Panc1 (cell line): Measurements from ENCODE around the gene NUP210.

Experiments used
- TF ChIP-seq, protein P1 (sequence below): fragments of 450-650 bp; IDR thresholded peaks from 2 replicates; pipeline ENCODE4 v1.5.1; 2017; ENCODE audit warnings: mild to moderate bottlenecking
- TF ChIP-seq, protein P2 (sequence below), 2 experiments: IDR thresholded peaks; 2 replicates each; pipeline ENCODE4 v1.6.1; 2011 to 2012; ENCODE audit warnings: low read depth in 2 of 2, control low read depth in 1 of 2, low read length in 1 of 2, mild to moderate bottlenecking in 1 of 2, moderate library complexity in 1 of 2; ENCODE audit not compliant: insufficient read depth in 1 of 2

DNA sequence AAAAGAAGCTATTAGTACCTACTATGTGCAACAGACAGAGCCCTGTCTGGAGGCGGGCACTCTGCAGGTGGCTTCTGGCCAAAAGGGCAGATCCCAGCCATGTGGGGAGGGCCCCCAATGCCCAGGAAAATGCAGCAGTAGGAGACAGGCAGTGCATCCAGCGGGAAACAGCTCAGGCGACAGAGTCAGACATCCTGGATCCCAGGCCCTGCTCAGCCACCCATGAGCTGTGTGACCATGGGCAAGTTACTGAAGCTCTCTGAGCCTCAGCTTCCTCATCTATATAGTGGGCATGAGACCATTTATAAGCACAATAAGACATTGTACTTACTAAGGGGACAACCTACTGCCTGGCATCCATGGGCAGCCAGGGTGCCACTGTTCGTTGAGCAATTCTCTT, 25.8 kb downstream of the NUP210 start:
- TF ChIP-seq, protein P1, sequence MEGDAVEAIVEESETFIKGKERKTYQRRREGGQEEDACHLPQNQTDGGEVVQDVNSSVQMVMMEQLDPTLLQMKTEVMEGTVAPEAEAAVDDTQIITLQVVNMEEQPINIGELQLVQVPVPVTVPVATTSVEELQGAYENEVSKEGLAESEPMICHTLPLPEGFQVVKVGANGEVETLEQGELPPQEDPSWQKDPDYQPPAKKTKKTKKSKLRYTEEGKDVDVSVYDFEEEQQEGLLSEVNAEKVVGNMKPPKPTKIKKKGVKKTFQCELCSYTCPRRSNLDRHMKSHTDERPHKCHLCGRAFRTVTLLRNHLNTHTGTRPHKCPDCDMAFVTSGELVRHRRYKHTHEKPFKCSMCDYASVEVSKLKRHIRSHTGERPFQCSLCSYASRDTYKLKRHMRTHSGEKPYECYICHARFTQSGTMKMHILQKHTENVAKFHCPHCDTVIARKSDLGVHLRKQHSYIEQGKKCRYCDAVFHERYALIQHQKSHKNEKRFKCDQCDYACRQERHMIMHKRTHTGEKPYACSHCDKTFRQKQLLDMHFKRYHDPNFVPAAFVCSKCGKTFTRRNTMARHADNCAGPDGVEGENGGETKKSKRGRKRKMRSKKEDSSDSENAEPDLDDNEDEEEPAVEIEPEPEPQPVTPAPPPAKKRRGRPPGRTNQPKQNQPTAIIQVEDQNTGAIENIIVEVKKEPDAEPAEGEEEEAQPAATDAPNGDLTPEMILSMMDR = no peak
- TF ChIP-seq, protein P2, sequence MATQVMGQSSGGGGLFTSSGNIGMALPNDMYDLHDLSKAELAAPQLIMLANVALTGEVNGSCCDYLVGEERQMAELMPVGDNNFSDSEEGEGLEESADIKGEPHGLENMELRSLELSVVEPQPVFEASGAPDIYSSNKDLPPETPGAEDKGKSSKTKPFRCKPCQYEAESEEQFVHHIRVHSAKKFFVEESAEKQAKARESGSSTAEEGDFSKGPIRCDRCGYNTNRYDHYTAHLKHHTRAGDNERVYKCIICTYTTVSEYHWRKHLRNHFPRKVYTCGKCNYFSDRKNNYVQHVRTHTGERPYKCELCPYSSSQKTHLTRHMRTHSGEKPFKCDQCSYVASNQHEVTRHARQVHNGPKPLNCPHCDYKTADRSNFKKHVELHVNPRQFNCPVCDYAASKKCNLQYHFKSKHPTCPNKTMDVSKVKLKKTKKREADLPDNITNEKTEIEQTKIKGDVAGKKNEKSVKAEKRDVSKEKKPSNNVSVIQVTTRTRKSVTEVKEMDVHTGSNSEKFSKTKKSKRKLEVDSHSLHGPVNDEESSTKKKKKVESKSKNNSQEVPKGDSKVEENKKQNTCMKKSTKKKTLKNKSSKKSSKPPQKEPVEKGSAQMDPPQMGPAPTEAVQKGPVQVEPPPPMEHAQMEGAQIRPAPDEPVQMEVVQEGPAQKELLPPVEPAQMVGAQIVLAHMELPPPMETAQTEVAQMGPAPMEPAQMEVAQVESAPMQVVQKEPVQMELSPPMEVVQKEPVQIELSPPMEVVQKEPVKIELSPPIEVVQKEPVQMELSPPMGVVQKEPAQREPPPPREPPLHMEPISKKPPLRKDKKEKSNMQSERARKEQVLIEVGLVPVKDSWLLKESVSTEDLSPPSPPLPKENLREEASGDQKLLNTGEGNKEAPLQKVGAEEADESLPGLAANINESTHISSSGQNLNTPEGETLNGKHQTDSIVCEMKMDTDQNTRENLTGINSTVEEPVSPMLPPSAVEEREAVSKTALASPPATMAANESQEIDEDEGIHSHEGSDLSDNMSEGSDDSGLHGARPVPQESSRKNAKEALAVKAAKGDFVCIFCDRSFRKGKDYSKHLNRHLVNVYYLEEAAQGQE (IDR thresholded peaks at IDR 0.05; ENCODE audit: insufficient read depth in 1 of 2, low read depth in 2 of 2, low read length in 1 of 2) = no peak
